ENCODE measurements around the gene GDF10. TPM values are rescaled to one million over a fixed set of nuclear protein-coding genes. Genes with fewer than 3 reads are reported as not detected.

Gene GDF10
- total RNA-seq, 4 donors from 2014 or later, result 0.48 to 2.4 (median 0.66) TPM

GRCh38 chr10:47312663-47312995 is 12.6 kb downstream of the GDF10 start:
- no peak for TF ChIP-seq CTCF (IDR thresholded peaks at IDR 0.05)
- DNase-seq (ENCODE audit: low spot score), result no peak
- no peak for ATAC-seq (ENCODE audit: low FRiP score)

- no peak for DNase-seq (ENCODE audit: low spot score)
- TF ChIP-seq CTCF (IDR thresholded peaks at IDR 0.05), result no peak
- no peak for ATAC-seq (ENCODE audit: low FRiP score)
Observed at GRCh38 chr10:47314416-47314970, 14.5 kb downstream of the GDF10 start.

- no peak for DNase-seq (ENCODE audit: low spot score)
- no peak for TF ChIP-seq CTCF (IDR thresholded peaks at IDR 0.05)
Observed at GRCh38 chr10:47315421-47315820, 15.4 kb downstream of the GDF10 start.

GRCh38 chr10:47316131-47316530 is 16.1 kb downstream of the GDF10 start:
- no peak for TF ChIP-seq CTCF (IDR thresholded peaks at IDR 0.05)
- no peak for DNase-seq (ENCODE audit: low spot score)
- ATAC-seq (ENCODE audit: low FRiP score), result no peak

More at GRCh38 chr10:47315421-47315820, 15.4 kb downstream of the GDF10 start:
- no peak for ATAC-seq (ENCODE audit: low FRiP score)

GRCh38 chr10:47317251-47317650 is 17.3 kb downstream of the GDF10 start:
- no peak for TF ChIP-seq CTCF (IDR thresholded peaks at IDR 0.05)
- ATAC-seq (ENCODE audit: low FRiP score) (no peak), DNase-seq (ENCODE audit: low spot score) (no peak)

GRCh38 chr10:47318706-47319105 is 18.7 kb downstream of the GDF10 start:
- DNase-seq (ENCODE audit: low spot score) (no peak), ATAC-seq (ENCODE audit: low FRiP score) (no peak)

More at GRCh38 chr10:47318706-47319105, 18.7 kb downstream of the GDF10 start:
- no peak for TF ChIP-seq CTCF (IDR thresholded peaks at IDR 0.05)
